SJSA1 (cell line): ENCODE data around the gene DUSP15. TPM values are rescaled to one million over a fixed set of nuclear protein-coding genes. Genes with fewer than 3 reads are reported as not detected.
"Not testable (repeated sequence)": the region's sequence is repeated elsewhere in the genome, so short reads cannot be mapped to it uniquely, and the experiment has no call there.

Experiments used
- DNase-seq, 2 experiments: peaks; one replicate each; pipeline ENCODE4 v3.0.0-alpha.2; 2015 to 2020; ENCODE audit warnings: low spot score in 2 of 2, low read depth in 1 of 2
- H3K27ac ChIP-seq: fragments of 250-450 bp; sonication (Bioruptor Pico); 2 replicates; pipeline ENCODE4 v1.5.1; 2020; ENCODE audit warnings: mild to moderate bottlenecking, moderate library complexity
- H3K27me3 ChIP-seq: fragments of 250-450 bp; sonication (Bioruptor Pico); replicated peaks from 2 replicates; pipeline ENCODE4 v1.5.1; 2020; ENCODE audit warnings: mild to moderate bottlenecking, moderate library complexity
- H3K36me3 ChIP-seq: fragments of 250-450 bp; sonication (Bioruptor Pico); 2 replicates; pipeline ENCODE4 v1.5.1; 2020; ENCODE audit warnings: mild to moderate bottlenecking
- H3K4me1 ChIP-seq: fragments of 250-450 bp; sonication (Bioruptor Pico); replicated peaks from 2 replicates; pipeline ENCODE4 v1.6.1; 2021; ENCODE audit warnings: mild to moderate bottlenecking
- H3K4me3 ChIP-seq: fragments of 250-450 bp; sonication (Bioruptor Pico); 2 replicates; pipeline ENCODE4 v1.5.1; 2020; ENCODE audit warnings: mild to moderate bottlenecking
- H3K9me3 ChIP-seq: fragments of 250-450 bp; sonication (Bioruptor Pico); replicated peaks from 2 replicates; pipeline ENCODE4 v1.5.1; 2020; ENCODE audit warnings: mild to moderate bottlenecking
- total RNA-seq: library from RNA; depleted of rRNA; stranded (reverse); fragments of >200 nt; shearing (Covaris generic); gene quantifications from 2 replicates; pipeline ENCODE4 v1.2.3, GENCODE V29; 2014

Gene DUSP15
- total RNA-seq, 1 experiment from 2014 or later: 1.5 TPM

DNA sequence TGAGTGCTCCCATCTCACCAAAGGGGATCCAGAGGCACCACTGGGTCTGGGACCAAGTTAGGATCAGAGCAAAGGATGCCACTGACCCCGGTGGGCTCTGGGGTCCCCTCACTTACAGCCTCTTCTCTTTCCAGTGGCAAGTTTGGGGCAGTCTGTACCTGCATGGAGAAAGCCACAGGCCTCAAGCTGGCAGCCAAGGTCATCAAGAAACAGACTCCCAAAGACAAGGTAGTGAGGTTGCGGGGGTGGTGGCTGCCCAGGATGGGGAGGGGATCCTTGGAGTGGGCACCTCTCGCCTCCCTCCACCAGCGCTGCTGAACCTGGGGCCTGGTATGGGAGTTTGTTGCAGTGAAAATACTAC lies 46.2 kb downstream of the DUSP15 start:
- H3K9me3 ChIP-seq: no peaks in the 10 kb centered on the region
- DNase-seq: no peak

DNA sequence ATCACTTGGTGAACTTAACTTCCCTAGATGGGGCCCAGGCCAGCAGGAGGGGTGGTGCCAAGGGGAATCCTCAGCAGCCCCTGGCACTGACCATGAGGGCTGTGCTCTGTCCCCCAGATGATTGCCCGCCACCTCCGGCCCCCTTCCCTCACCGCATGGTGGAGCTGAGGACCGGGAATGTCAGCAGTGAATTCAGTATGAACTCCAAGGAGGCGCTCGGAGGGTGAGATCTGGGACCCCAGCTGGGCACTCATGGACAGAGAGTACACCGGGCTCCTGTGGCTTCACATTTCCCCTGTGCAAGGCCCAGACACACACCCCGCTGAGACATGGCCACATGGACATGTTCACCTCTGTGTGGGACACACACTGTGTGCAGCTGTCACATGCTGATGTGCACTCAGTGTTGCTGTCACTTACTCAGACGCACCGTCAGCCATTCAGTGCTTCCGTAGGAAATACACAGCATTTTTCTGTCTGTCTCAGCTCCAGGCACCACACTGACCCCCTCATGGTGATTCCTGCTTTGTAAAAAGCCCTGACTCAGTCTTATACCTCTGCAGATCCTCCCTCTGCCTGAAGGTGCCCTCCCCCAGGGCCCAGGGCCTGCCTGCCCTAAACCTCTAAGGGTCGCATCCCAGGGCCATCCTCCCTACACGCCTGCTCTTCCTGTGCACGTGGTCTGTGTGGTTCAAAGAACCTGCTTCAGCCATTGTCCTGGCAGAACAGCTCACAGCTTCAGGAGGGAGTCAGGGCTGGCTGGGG lies 46.8 kb downstream of the DUSP15 start:
- Histone ChIP-seq H3K4me3 (no peak overlapping the region), H3K36me3 (no peaks in the 10 kb centered on the region), H3K27me3 (no peaks in the 10 kb centered on the region), H3K27ac (no peak overlapping the region), H3K4me1 (peaks cover 28% of the 10 kb centered on the region), H3K9me3 (no peaks in the 10 kb centered on the region)
- DNase-seq: no peak

More for the DNA sequence above, 46.2 kb downstream of the DUSP15 start:
- Histone ChIP-seq H3K27ac (no peak overlapping the region), H3K36me3 (no peaks in the 10 kb centered on the region), H3K4me1 (peaks cover 28% of the 10 kb centered on the region), H3K27me3 (no peaks in the 10 kb centered on the region), H3K4me3 (no peak overlapping the region)

DNA sequence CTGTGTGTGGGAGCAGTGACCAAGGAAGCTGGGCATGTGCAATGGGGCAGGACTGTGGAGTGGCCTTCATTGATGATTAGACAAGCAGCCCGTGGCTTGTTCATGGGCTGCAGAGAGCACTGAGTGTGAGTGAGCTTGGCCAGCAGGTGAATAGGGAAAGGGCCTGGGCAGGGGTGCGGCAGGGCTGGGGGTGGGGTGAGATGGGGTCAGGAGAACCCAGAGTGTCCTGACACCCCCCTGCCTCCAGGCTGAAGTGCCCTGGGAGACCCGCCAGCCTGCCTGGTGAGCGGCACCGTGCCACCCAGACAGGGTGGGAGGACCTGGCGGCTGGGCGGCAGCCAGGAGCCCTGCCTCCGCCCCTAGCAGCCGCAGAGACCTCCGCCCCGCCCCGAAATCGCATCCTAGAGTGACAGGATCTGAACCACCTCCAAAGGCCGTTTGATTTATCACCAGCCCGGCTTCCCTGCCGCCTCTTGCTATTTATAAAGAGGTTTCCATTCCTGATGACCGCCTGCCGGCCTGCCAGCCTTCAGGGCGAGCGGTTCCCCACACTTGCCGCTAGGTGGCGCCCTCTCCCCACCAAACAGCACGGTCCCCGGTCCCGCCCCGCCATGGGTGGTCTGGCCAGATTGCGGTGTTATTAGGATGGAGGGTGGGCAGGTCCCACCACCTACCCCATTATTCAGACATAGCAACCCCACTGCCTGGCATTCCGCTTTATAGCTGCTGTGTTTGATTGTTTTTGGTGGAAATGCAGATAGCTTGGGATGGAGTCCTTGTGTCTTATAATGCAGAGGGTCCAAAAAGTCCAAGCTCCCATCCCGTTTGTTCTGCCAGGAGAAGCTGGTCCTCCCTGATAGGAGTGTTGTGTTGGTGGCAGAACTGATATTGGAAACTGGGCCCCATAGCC lies 47.7 kb downstream of the DUSP15 start:
- no peak overlapping the region for H3K4me3 ChIP-seq

DNA sequence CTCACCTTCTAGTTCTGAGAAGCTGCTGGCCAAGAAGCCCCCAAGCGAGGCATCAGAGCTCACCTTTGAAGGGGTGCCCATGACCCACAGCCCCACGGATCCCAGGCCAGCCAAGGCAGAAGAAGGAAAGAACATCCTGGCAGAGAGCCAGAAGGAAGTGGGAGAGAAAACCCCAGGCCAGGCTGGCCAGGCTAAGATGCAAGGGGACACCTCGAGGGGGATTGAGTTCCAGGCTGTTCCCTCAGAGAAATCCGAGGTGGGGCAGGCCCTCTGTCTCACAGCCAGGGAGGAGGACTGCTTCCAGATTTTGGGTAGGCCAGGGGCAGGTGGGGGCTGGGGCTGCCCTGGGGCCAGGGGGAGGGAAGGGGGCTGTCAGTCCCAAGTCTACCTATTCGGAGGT lies 48.9 kb downstream of the DUSP15 start:
- no peaks in the 10 kb centered on the region for H3K9me3 ChIP-seq
- no peaks in the 10 kb centered on the region for H3K36me3 ChIP-seq
- DNase-seq: no peak
- H3K27me3 ChIP-seq: no peaks in the 10 kb centered on the region
- H3K27ac ChIP-seq: no peak overlapping the region
- no peak overlapping the region for H3K4me3 ChIP-seq
- H3K4me1 ChIP-seq: peaks cover 28% of the 10 kb centered on the region

More for the DNA sequence above, 47.7 kb downstream of the DUSP15 start:
- peak; percentile 85 to 86 for DNase-seq
- Histone ChIP-seq H3K9me3 (no peaks in the 10 kb centered on the region), H3K36me3 (no peaks in the 10 kb centered on the region), H3K27me3 (no peaks in the 10 kb centered on the region), H3K27ac (no peak overlapping the region), H3K4me1 (peaks cover 28% of the 10 kb centered on the region)

DNA sequence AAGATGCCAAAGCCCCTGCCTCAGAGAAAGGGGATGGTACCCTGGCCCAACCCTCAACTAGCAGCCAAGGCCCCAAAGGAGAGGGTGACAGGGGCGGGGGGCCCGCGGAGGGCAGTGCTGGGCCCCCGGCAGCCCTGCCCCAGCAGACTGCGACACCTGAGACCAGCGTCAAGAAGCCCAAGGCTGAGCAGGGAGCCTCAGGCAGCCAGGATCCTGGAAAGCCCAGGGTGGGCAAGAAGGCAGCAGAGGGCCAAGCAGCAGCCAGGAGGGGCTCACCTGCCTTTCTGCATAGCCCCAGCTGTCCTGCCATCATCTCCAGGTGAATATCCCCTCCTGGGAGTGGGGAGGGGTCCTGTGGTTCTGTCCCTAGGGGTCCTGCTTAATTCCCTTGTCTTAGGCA lies 50.1 kb downstream of the DUSP15 start:
- H3K36me3 ChIP-seq: no peaks in the 10 kb centered on the region
- no peak for DNase-seq
- H3K27ac ChIP-seq: no peak overlapping the region
- peaks cover 28% of the 10 kb centered on the region for H3K4me1 ChIP-seq
- H3K27me3 ChIP-seq: no peaks in the 10 kb centered on the region
- no peak overlapping the region for H3K4me3 ChIP-seq
- no peaks in the 10 kb centered on the region for H3K9me3 ChIP-seq

DNA sequence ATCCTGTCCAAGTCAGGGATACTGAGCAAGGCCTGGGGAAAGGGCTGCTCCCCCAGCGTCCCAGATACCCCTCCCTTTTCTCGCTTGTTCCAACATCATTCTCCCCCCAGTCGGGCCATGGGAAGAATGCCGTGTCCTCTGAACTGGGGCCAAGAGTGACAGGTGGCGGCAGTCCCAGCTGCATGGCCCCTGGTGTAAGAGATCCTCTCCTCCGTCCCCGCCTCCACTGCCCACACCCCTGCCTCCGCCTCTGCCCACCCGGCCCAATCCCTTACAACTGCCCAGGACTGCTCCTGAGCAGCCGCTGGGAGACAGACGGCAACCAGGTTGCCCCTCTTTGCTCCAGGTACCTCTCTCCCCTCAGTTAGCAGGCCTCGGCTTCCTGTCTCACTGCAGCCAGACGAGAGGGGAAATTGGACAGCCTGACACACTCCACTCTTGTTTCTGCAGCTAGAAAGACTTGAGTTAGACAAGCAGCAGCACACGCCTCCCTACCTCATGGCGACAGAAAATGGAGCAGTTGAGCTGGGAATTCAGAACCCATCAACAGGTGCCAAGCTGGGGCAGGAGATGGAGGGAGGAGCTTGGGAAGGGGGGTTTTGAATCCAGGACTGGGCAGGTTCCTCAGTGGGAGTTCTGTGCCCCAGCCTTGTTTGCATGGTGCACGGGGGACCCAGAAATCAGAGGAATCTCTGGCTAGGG lies 51.1 kb downstream of the DUSP15 start, which contains the start of gene MYLK2:
TSS of gene MYLK2 (plus strand) at position 274 of the 702 bp plus-strand sequence. CDS start at position 499, 225 bp downstream.
- DNase-seq: no peak
- H3K4me1 ChIP-seq: peaks cover 22% of the 10 kb centered on the region
- no peak within 1 kb of the TSS for H3K27ac ChIP-seq
- H3K36me3 ChIP-seq: no peaks in the 10 kb centered on the region
- H3K4me3 ChIP-seq: no peak within 1 kb of the TSS
- no peaks in the 10 kb centered on the region for H3K9me3 ChIP-seq
- H3K27me3 ChIP-seq: no peaks in the 10 kb centered on the region

DNA sequence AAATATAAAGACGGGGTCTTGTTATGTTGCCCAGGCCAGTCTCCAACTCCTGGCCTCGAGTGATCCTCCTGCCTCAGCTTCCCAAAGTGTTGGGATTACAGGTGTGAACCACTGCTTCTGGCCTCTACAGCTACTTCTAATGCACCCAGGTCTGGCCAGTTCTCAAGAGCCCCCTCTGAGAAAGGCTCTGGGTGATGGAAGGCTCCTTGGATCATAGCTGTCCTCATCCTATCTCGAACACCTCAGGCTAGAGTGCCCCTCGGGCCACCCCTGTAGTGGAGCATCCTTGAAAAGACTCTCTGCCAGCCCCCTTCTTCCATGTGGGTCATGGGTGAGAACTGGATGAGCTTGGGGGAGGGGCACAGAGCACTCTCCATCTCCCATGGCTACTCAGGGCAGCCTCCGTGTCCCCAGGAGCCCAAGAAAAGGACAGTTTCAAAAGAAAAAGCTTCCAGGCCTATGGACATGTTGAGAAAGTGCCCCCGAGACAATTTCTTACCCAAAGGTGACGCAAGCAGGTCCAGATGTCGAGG lies 51.9 kb downstream of the DUSP15 start:
- H3K4me1 ChIP-seq: peaks cover 14% of the 10 kb centered on the region
- no peaks in the 10 kb centered on the region for H3K27me3 ChIP-seq
- no peak overlapping the region for H3K27ac ChIP-seq
- H3K36me3 ChIP-seq: no peaks in the 10 kb centered on the region
- no peak for DNase-seq
- H3K9me3 ChIP-seq: no peaks in the 10 kb centered on the region
- H3K4me3 ChIP-seq: no peak overlapping the region

DNA sequence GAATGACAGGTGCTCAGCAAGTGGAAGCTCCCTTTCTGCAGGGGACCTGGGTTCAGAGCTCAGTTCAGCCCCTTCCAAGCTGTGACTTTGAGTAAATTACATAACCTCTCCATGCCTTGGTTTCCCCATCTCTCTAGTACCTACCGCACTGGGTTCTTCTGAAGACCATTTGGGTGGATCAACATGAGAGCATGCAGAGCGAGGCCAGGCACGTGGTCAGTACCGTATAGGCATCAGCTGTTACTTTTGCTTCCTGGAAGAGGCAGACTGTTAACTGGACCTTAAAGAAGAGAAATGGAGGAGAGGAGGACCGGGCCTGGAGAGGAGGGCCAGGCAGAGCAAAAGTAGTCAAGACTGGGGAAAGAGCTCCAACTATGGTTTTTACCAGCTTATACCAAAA lies 52.9 kb downstream of the DUSP15 start:
- no peak for DNase-seq
- Histone ChIP-seq H3K4me1 (peaks cover 11% of the 10 kb centered on the region), H3K4me3 (no peak overlapping the region), H3K27ac (no peak overlapping the region), H3K9me3 (no peaks in the 10 kb centered on the region), H3K36me3 (no peaks in the 10 kb centered on the region), H3K27me3 (no peaks in the 10 kb centered on the region)

DNA sequence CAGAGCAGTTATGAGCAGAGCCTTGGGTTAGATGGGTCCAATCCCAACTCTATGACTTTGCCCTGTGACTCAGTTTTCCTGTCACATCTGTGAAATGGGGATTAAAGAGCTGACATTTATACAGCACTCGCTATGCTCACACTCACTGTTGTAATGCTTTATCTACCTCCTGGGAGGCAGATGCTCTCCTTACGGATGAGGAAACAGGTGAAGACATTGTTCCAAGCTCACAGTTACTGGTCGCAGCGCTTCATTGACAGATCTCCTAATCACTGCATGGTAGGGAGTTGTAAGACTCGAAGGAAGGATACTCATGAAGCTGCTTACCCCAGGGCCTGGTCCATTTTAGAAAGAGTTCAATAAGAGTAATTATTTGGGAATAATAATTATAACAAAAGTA lies 54.1 kb downstream of the DUSP15 start:
- Histone ChIP-seq H3K9me3 (no peaks in the 10 kb centered on the region), H3K4me1 (peaks cover 19% of the 10 kb centered on the region), H3K36me3 (peaks cover 6% of the 10 kb centered on the region), H3K27me3 (no peaks in the 10 kb centered on the region), H3K4me3 (no peak overlapping the region), H3K27ac (no peak overlapping the region)
- no peak for DNase-seq

DNA sequence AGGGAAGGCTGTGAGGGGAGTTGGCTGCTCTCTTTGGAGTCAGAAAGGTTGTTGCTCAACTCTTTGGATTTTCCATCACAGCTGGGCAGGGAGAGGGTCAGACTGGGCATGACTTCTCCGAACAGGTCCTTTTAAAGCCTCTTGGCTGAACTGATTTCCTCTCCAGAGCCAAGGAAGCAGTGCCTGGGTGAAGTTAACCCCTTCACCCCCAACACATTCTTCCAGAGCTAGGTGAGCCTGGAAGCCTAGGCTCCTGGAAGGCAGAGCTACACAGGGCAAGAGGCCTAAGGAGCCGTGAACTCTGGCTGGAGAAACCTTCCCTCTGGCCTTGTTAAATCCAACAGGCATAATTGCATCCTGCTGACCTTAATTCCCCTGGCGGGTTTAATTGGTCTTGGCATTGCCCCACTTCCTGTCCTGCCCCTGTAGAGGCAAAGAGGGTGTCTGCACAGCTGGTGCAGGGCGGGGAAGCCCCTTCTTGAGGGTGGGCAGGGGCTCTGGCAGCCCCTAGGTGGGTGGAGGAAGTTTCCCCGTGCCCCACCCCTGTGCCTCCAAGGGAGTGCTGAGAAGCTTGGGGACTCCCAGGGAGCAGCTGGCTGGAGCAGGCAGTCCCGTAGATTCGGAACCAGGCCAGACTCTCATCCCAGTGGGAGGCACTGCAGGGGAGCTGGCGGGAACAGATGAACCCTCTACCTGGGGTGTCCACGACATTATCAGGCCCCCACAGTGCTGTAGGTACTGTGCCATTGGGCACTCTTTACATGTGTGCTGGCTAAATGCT lies 54.7 kb downstream of the DUSP15 start:
- Histone ChIP-seq H3K9me3 (no peaks in the 10 kb centered on the region), H3K27me3 (no peaks in the 10 kb centered on the region), H3K27ac (no peak overlapping the region), H3K4me3 (no peak overlapping the region), H3K4me1 (peaks cover 25% of the 10 kb centered on the region), H3K36me3 (peaks cover 10% of the 10 kb centered on the region)
- no peak for DNase-seq

DNA sequence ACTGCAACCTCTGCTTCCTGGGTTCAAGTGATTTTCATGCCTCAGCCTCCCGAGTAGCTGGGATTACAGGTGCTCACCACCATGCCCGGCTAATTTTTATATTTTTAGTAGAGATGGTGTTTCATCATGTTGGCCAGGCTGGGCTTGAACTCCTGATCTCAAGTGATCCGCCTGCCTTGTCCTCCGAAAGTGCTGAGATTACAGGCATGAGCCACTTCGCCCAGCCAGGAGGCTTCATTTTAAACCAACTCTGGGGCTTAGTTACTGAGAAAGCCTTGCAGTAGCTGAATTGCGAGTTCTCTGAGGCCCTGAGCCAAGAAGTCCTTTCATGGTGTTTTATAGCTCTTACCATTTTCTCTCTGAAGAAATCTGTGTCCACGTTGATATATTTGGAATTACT lies 56.2 kb downstream of the DUSP15 start:
- H3K4me1 ChIP-seq: peaks cover 35% of the 10 kb centered on the region
- H3K36me3 ChIP-seq, H3K27ac ChIP-seq, H3K9me3 ChIP-seq, H3K27me3 ChIP-seq, DNase-seq, H3K4me3 ChIP-seq: not testable (repeated sequence)

DNA sequence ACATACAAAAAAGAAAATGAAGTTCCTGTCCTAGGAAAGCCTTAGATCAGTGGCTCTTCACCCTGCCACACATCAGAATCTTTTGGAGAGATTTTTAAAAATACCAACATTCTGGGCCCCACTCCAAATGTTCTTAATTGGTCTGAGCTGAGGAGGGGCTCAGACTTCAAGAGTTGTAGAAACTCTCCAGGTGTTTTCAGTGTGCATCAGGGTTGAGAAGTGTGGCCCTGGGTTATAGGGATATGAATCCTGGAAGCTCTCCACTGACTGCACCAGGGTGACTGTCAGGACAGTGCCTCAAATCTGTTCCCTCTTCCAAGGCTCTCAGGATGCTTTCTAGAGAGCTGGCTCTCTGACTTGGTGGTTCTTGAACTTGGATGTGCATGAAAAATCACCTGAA lies 56.7 kb downstream of the DUSP15 start:
- no peak for DNase-seq
- H3K36me3 ChIP-seq: peaks cover 12% of the 10 kb centered on the region
- H3K4me1 ChIP-seq: peaks cover 35% of the 10 kb centered on the region
- H3K27me3 ChIP-seq: no peaks in the 10 kb centered on the region
- H3K27ac ChIP-seq: no peak overlapping the region
- H3K4me3 ChIP-seq: no peak overlapping the region
- no peaks in the 10 kb centered on the region for H3K9me3 ChIP-seq
